GM18505 (cell line): ENCODE data around the gene CDON.
"Not testable (repeated sequence)": the region's sequence is repeated elsewhere in the genome, so short reads cannot be mapped to it uniquely, and the experiment has no call there.

Experiments
- ATAC-seq: cut with Tn5 transposase; IDR thresholded peaks from one replicate; pipeline ENCODE4 v1.9.1; 2021; ENCODE audit not compliant: unreplicated experiment
- POLR2A ChIP-seq: IDR thresholded peaks from 4 replicates; pipeline ENCODE4 v1.6.1; 2011; ENCODE audit warnings: borderline replicate concordance; ENCODE audit not compliant: insufficient read depth, insufficient read length; ENCODE audit errors: extremely low read depth

CDON gene

GRCh38 chr11:125916683-125917347 lies 145.9 kb downstream of the CDON start:
- TF ChIP-seq POLR2A, result no peak
- no peak for ATAC-seq

GRCh38 chr11:125914601-125915000 lies 148.1 kb downstream of the CDON start:
- not testable (repeated sequence) for ATAC-seq

GRCh38 chr11:125910226-125910849 lies 152.3 kb downstream of the CDON start:
- TF ChIP-seq POLR2A, result no peak
- ATAC-seq, result no peak
